Calu3 (cell line): ENCODE data around the gene ZMYM1. TPM values are rescaled to one million over a fixed set of nuclear protein-coding genes. Genes with fewer than 3 reads are reported as not detected.
"Not testable (repeated sequence)": the region's sequence is repeated elsewhere in the genome, so short reads cannot be mapped to it uniquely, and the experiment has no call there.

ENCODE experiments used
- BruUV-seq: library from RNA; stranded (reverse); fragments of 400-500 nt; replicated peaks from 2 replicates; lab custom pipeline; 2021; lab: Mats Ljungman, UMichigan
- CTCF ChIA-PET: fragments of 300-600 bp; sonication (Branson Sonifier 250); formaldehyde crosslinking; loops from one replicate; lab custom pipeline; 2022; ENCODE audit warnings: antibody characterized with exemption; lab: Charles Lee
- DNase-seq: peaks from one replicate; pipeline ENCODE4 v3.0.0; 2022
- H3K27ac Mint-ChIP-seq: one replicate; pipeline ENCODE4 v1.8.0; 2022; ENCODE audit warnings: mixed read lengths; ENCODE audit not compliant: unreplicated experiment
- H3K27me3 Mint-ChIP-seq: one replicate; pipeline ENCODE4 v1.8.0; 2022; ENCODE audit warnings: mixed read lengths; ENCODE audit not compliant: unreplicated experiment
- H3K36me3 Mint-ChIP-seq: one replicate; pipeline ENCODE4 v1.8.0; 2022; ENCODE audit warnings: mild to moderate bottlenecking, moderate library complexity, mixed read lengths; ENCODE audit not compliant: insufficient read depth, unreplicated experiment
- H3K4me1 Mint-ChIP-seq: one replicate; pipeline ENCODE4 v1.8.0; 2022; ENCODE audit warnings: mild to moderate bottlenecking, low read depth, mixed read lengths; ENCODE audit not compliant: unreplicated experiment
- H3K4me3 Mint-ChIP-seq: one replicate; pipeline ENCODE4 v1.8.0; 2022; ENCODE audit warnings: mild to moderate bottlenecking, low read depth, moderate library complexity, mixed read lengths; ENCODE audit not compliant: unreplicated experiment
- H3K9me3 Mint-ChIP-seq: one replicate; pipeline ENCODE4 v1.8.0; 2022; ENCODE audit warnings: low read depth, mixed read lengths; ENCODE audit not compliant: unreplicated experiment
- intact Hi-C: fragments of 100-400 bp; cut with micrococcal nuclease; formaldehyde crosslinking; loops from one replicate; pipeline ENCODE4 v1.10.0; 2022; ENCODE audit not compliant: unreplicated experiment
- total RNA-seq: library from RNA; stranded (reverse); gene quantifications from 2 replicates; pipeline ENCODE4 v1.2.3, GENCODE V29; 2022
- TF ChIP-seq, protein P1 (sequence below): fragments of 200-600 bp; IDR thresholded peaks from one replicate; pipeline ENCODE4 v1.8.0; 2022; ENCODE audit warnings: antibody characterized with exemption; ENCODE audit not compliant: unreplicated experiment

Gene ZMYM1
- total RNA-seq, 1 experiment from 2014 or later: 40.2 TPM

DNA sequence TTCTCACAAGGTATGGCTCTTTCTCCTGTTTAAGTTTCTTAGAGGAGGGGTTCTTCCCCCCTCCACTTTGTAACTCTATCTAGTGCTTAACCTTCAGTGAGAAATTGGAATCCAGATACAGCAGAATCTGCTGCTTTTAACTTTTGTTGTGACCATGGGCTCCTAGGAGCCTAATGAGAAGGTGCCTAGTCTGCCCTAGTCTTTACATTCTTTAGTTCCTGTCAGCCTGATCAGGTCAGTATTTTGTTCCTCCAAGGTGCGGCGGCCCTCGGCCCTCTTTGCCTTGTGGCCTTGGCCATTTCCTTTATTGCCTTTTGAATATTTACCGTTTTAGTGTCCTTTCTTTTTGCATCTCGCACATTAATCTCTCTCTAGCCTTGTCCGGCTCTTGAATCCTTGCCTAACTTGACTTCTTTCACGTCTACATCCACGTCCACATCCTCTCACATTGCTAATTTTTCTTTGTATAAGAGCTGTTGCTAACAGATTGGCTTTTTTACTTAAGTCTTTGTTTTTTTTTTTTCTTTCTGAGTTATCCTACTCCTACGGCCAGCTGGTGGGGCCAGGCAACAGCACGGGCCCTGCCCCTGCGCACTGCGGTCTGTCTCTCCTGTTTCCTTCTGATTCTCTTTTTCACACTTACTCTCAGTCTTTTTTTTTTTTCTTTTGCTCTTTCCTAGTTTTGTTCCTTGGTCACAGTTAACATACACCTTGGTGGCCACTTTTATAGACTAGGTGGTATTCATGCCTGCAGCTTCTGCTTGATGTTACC is 64.7 kb downstream of the ZMYM1 start:
- no peak overlapping the region for H3K4me3 Mint-ChIP-seq
- intact Hi-C loops: no loop called here
- peaks cover 15% of the 10 kb centered on the region for H3K27me3 Mint-ChIP-seq
- no peak overlapping the region for H3K27ac Mint-ChIP-seq
- CTCF ChIA-PET: no interaction called here
- H3K4me1 Mint-ChIP-seq: no peaks in the 10 kb centered on the region
- TF ChIP-seq, protein P1, sequence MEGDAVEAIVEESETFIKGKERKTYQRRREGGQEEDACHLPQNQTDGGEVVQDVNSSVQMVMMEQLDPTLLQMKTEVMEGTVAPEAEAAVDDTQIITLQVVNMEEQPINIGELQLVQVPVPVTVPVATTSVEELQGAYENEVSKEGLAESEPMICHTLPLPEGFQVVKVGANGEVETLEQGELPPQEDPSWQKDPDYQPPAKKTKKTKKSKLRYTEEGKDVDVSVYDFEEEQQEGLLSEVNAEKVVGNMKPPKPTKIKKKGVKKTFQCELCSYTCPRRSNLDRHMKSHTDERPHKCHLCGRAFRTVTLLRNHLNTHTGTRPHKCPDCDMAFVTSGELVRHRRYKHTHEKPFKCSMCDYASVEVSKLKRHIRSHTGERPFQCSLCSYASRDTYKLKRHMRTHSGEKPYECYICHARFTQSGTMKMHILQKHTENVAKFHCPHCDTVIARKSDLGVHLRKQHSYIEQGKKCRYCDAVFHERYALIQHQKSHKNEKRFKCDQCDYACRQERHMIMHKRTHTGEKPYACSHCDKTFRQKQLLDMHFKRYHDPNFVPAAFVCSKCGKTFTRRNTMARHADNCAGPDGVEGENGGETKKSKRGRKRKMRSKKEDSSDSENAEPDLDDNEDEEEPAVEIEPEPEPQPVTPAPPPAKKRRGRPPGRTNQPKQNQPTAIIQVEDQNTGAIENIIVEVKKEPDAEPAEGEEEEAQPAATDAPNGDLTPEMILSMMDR: no peak
- H3K9me3 Mint-ChIP-seq: no peaks in the 10 kb centered on the region
- H3K36me3 Mint-ChIP-seq: no peaks in the 10 kb centered on the region
- no peak for DNase-seq
- no TSS peak for BruUV-seq

- H3K4me1 Mint-ChIP-seq, intact Hi-C loops, H3K9me3 Mint-ChIP-seq, H3K27ac Mint-ChIP-seq, BruUV-seq, H3K36me3 Mint-ChIP-seq, CTCF ChIA-PET, H3K4me3 Mint-ChIP-seq, DNase-seq: not testable (repeated sequence)
- H3K27me3 Mint-ChIP-seq: peaks cover 15% of the 10 kb centered on the region
These were observed 66.8 kb downstream of the ZMYM1 start for GRCh38 chr1:35145892-35146549.

GRCh38 chr1:35151220-35151619 is 72.0 kb downstream of the ZMYM1 start:
- Mint-ChIP-seq H3K9me3 (no peaks in the 10 kb centered on the region), H3K4me3 (no peak overlapping the region), H3K36me3 (no peaks in the 10 kb centered on the region), H3K27ac (no peak overlapping the region), H3K4me1 (no peaks in the 10 kb centered on the region), H3K27me3 (no peaks in the 10 kb centered on the region)
- intact Hi-C loops: no loop called here
- no peak for DNase-seq
- no TSS peak for BruUV-seq
- CTCF ChIA-PET: no interaction called here
- TF ChIP-seq, protein P1: no peak

DNA sequence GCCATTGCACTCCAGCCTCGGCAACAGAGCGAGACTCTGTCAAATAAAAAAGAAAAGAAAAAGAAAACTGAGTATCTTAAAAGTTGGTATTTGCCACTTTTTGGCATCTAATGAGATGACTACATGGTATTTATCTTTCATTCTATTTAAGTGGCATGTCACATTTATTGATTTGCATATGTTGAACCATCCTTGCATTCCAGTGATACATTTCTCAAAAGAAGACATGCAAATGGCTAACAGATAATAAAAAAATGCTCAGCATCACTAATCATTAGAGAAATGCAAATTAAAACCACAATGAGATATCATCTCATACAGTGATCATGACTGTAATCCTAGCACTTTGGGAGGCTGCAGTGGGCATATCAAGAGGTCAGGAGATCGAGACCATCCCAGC is 85.7 kb downstream of the ZMYM1 start:
- no peaks in the 10 kb centered on the region for H3K4me1 Mint-ChIP-seq
- H3K27me3 Mint-ChIP-seq: no peaks in the 10 kb centered on the region
- TF ChIP-seq, protein P1: no peak
- H3K4me3 Mint-ChIP-seq: no peak overlapping the region
- H3K27ac Mint-ChIP-seq: no peak overlapping the region
- CTCF ChIA-PET: no interaction called here
- BruUV-seq: no TSS peak
- DNase-seq: no peak
- intact Hi-C loops: no loop called here
- no peaks in the 10 kb centered on the region for H3K9me3 Mint-ChIP-seq
- no peaks in the 10 kb centered on the region for H3K36me3 Mint-ChIP-seq

Other genes starting within 250 kb of the ZMYM1 start
- 35.8 and 36.8 TPM in 2 replicates for gene SMIM12, start 219.6 kb upstream of the ZMYM1 start, total RNA-seq
- gene DLGAP3, start 149.7 kb upstream of the ZMYM1 start, total RNA-seq: 1.0 and 1.1 TPM in 2 replicates
- gene TMEM35B, start 94.0 kb upstream of the ZMYM1 start, total RNA-seq: 22.6 and 27.6 TPM in 2 replicates
- gene ZMYM6, start 47.4 kb upstream of the ZMYM1 start, total RNA-seq: 16.7 and 31.4 TPM in 2 replicates
- 328 and 369 TPM in 2 replicates for gene SFPQ, start 113.8 kb downstream of the ZMYM1 start, total RNA-seq
- 56.3 and 62.7 TPM in 2 replicates for gene ZMYM4, start 189.3 kb downstream of the ZMYM1 start, total RNA-seq